GM19035 (cell line): ENCODE measurements around the gene PTGR1.
A peak's percentile ranks its signal among the peaks of the same experiment; 100 is the strongest.

ENCODE experiments used
- ATAC-seq: cut with Tn5 transposase; IDR thresholded peaks from one replicate; pipeline ENCODE4 v1.9.1; 2021; ENCODE audit not compliant: unreplicated experiment

PTGR1 gene

DNA sequence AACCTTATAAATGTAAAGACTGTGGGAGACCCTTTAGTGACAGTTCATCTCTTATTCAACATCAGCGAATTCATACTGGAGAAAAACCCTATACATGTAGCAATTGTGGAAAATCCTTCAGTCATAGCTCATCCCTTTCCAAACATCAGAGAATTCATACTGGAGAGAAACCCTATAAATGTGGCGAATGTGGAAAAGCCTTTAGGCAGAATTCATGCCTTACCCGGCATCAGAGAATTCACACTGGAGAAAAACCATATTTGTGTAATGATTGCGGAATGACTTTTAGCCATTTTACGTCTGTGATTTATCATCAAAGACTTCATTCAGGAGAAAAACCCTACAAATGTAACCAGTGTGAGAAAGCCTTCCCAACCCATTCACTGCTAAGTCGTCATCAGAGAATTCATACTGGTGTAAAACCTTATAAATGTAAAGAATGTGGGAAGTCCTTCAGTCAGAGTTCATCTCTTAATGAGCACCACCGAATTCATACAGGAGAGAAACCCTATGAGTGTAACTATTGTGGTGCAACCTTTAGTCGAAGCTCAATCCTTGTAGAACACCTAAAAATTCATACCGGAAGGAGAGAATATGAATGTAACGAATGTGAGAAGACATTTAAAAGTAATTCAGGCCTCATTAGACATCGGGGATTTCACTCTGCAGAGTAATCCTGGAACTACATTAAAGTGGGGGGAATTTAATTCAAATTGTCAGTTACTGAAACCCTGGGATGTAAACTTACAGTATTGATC, 56.8 kb downstream of the PTGR1 start:
- no peak for ATAC-seq

DNA sequence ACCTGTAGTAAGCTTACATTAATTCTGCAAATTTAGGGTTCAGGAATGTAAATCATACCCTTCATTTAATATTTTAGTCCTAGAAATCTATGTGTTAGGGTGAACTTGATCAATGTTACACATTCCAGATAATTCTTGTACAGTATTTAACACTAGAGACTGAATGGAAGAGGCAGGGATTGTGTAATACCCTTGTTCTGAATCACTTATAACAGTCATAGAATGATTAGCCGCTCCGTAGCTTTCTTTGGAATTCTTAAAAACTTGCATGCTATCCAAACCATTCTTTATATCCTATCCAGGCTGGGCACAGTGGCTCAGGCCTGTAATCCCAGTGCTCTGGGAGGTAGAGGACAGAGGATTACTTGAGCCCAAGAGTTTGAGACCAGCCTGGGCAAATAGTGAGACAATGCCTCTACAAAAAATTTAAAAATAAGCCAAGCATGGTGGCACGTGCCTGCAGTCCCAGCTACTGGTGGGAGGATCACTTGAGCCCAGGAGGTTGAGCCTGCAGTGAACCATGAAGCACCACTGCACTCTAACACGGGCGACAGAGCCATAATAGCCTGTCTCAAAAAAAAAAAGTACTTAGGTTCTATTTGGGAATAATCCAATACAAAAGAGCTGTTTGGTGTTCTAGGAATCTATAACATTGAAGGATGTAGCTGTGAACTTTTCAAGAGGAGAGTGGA, 66.2 kb downstream of the PTGR1 start:
- no peak for ATAC-seq

DNA sequence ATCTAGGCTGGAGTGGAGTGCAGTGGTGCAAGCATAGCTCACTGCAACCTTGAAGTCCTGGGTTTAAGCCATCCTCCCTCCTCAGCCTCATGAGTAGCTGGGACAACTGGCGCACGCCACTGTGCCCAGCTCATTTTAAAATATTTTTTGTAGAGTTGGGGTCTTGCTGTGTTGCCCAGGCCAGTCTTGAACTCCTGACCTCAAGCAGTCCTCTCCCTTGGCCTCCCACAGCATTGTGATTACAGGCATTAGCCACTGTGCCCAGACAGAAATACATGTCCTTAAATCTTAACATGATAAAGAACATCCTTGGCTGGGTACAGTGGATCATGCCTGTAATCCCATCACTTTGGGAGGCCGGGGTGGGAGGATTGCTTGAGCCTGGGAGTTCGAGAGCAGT, 67.7 kb downstream of the PTGR1 start:
- ATAC-seq = no peak

DNA sequence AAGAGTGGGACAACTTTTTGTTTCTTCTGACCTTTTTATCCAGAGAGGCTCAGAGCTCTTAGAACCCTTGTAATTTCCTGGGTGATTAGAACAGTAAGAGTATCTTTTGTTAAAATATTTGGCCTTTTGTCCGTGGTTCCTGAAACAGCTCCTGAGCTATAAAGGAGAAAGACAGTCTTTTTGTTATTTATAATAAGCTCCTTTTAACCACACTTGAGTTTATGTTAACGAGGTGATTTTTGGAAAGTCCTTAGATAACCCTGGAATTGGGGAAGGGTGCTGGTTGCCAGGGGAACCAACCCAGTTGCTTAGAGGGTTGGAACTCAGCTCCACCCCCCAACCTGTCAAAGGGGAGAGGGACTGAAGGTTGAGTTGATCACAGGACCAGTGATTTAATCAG, 69.7 kb downstream of the PTGR1 start:
- no peak for ATAC-seq

DNA sequence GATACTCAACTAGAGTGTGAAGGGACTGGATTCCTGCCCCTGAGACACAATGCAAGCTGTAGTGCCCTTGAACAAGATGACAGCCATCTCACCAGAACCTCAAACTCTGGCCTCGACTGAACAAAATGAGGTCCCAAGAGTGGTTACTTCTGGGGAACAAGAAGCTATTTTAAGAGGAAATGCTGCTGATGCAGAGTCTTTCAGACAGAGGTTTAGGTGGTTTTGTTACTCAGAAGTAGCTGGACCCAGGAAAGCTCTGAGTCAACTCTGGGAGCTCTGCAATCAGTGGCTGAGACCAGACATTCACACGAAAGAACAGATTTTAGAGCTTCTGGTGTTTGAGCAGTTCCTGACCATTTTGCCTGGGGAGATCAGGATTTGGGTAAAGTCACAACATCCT, 72.1 kb downstream of the PTGR1 start:
- ATAC-seq = no peak

DNA sequence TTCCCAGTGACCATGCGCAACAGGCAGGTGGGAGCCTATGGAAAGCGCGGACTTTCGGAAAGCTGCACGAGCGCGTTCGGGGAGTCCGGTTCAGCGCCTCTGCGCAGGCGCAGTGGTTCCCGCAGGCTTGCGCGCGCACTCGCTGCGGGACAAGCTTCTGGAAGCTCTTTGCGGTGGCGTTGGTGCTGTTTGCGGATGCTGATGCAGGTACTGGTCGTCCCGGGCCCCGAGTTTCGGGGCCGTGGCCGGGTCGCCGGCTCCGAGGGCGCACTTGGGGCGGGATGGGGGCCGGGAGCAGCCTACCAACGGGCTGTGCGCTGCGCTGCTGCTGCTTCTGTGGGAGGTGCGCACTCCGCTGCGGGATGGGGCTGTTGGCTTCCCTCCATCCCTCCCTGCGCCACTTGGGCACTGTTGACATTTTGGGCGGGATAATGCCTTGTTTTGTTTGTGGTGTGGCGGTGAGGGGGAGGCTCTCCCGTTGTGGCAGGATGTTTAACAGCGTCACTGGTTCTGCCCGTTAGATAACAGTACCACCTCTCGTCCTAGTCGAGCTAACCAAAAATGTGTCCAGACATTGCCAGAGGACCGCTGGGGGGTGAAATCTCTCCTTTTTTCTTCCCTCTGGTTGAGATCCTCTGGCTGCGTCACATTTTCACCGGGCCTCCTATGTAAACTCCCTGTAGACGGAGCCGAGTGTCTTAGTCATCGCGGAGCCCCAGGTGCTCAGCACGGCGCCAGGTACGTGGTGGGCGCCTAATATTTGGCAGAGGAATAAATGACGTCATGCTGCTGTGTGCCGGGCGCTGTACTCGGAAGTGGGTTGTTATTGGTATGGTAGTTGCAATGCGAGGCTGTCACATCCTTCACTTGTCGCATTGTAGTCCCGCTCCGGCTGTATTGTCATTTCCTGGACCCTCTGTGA, 74.1 kb downstream of the PTGR1 start, which contains the start of gene ZNF483:
Gene ZNF483 (plus strand): TSS at position 124 of the 922 bp plus-strand sequence. CDS start 2,217 bp downstream, outside the sequence.
- ATAC-seq = peak; percentile 69

DNA sequence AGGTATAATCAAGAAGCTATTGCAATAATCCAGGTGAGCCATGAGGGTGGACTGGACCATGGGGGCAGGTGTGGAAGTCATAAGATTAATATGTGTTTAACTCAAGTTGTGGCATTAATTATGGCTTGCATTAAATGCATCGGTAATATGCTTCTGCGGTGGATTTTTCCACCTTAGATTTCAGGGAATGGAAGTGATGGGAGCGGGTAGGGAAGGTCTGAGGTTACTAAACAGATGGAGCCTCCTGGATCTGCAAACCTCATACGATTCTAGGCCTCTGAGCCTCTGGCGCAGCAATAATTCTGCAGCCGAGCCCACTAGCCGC, 74.8 kb downstream of the PTGR1 start:
- no peak for ATAC-seq

DNA sequence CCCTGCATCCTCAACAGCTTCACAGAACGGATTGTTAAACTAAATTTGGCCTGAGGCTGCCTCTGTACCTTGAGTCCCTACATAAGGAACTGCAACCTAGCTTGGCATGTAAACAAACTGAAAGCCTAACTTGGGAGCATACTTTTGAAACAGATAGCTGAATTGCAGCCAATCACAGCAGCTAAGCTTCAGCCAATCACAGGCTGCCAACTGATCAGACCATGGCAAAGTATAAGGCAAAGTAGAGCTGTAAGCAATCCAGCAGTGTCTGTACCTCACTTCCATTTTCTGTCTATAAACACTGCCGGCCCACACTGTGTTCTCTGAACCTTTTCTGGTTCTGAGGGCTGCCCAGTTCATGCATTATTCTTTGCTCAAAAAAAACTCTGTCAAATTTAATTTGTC, 83.4 kb downstream of the PTGR1 start:
- ATAC-seq = no peak

DNA sequence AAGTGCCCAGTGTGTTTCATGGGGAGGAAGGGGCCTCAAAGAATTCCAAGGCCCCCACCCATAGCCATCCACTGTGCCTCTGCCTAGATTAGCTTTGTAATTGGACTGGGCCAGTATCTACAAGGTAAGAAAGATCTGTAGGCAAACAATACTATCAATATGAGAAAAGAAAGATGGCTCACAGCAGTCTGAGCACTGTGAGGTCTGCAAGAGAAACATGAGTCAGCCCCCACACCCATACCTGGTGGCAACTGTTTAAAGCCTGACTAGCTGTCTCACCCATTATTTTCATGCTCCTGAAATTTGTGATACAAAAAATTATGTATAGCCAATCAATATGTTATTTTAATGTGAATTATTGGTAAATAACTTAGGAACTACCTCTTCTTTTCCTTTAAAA, 84.5 kb downstream of the PTGR1 start:
- no peak for ATAC-seq
